SU-DHL-6 (cell line): ENCODE measurements around the gene RMND1.

Source experiments
- EZH2phosphoT487 ChIP-seq: fragments of 200-600 bp; sonication (generic), shearing (Covaris generic); conservative IDR thresholded peaks from 2 replicates; pipeline ENCODE4 v1.6.1; 2018; ENCODE audit warnings: mild to moderate bottlenecking, antibody characterized with exemption, low read length, moderate library complexity, mixed read lengths
- TF ChIP-seq, protein P1 (sequence below): fragments of 200-600 bp; sonication (generic); IDR thresholded peaks from one replicate; pipeline ENCODE4 v1.5.1; 2017; ENCODE audit warnings: antibody characterized with exemption, mild to moderate bottlenecking, low read length, moderate library complexity; ENCODE audit not compliant: insufficient read depth, poor library complexity, severe bottlenecking

DNA sequence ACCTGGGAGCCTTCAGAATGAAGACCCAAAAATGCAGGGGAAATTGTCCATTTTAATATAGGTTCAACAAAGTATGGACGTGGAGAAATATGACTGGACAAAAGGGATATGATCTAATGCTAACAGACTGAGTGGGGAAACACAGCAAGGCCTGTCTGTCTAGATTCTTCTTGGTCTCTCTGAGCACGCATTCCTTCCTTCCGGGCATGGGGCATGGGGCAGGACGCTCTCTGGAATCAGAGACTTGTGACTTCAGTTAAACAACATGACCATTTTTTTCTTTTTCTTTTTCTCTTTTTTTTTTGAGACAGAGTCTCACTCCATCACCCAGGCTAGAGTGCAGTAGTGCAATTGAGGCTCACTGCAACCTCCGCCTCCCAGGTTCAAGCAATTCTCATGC is 92.4 kb downstream of the RMND1 start:
- TF ChIP-seq, protein P1, sequence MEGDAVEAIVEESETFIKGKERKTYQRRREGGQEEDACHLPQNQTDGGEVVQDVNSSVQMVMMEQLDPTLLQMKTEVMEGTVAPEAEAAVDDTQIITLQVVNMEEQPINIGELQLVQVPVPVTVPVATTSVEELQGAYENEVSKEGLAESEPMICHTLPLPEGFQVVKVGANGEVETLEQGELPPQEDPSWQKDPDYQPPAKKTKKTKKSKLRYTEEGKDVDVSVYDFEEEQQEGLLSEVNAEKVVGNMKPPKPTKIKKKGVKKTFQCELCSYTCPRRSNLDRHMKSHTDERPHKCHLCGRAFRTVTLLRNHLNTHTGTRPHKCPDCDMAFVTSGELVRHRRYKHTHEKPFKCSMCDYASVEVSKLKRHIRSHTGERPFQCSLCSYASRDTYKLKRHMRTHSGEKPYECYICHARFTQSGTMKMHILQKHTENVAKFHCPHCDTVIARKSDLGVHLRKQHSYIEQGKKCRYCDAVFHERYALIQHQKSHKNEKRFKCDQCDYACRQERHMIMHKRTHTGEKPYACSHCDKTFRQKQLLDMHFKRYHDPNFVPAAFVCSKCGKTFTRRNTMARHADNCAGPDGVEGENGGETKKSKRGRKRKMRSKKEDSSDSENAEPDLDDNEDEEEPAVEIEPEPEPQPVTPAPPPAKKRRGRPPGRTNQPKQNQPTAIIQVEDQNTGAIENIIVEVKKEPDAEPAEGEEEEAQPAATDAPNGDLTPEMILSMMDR = no peak
- TF ChIP-seq EZH2phosphoT487 = no peak
